Measurements from ENCODE around the gene ZFR.

DNA sequence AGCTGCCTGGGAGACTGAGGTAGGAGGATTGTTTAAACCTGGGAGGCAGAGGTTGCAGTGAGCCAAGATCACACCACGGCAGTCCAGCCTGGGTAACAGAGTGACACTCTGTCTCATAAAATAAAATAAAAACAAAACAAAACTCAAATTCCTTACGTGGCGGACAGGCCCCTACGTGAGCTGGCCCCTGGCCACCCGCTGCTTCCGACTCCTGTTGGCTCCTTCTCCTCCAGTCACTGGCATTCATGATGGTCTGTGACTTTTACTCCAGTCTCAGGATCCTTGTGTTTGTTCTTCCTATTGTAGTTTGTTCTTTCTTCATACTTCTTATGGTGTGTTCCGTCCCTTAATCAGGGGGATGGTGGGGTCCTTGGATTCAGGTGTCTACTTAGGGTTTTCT lies 28.5 kb upstream of the ZFR start:
- TF ChIP-seq, protein P1, sequence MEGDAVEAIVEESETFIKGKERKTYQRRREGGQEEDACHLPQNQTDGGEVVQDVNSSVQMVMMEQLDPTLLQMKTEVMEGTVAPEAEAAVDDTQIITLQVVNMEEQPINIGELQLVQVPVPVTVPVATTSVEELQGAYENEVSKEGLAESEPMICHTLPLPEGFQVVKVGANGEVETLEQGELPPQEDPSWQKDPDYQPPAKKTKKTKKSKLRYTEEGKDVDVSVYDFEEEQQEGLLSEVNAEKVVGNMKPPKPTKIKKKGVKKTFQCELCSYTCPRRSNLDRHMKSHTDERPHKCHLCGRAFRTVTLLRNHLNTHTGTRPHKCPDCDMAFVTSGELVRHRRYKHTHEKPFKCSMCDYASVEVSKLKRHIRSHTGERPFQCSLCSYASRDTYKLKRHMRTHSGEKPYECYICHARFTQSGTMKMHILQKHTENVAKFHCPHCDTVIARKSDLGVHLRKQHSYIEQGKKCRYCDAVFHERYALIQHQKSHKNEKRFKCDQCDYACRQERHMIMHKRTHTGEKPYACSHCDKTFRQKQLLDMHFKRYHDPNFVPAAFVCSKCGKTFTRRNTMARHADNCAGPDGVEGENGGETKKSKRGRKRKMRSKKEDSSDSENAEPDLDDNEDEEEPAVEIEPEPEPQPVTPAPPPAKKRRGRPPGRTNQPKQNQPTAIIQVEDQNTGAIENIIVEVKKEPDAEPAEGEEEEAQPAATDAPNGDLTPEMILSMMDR (IDR thresholded peaks at IDR 0.05) = no peak
- TF ChIP-seq GABPA (IDR thresholded peaks at IDR 0.05; ENCODE audit: low read depth) (no peak), YY1 (IDR thresholded peaks at IDR 0.05; ENCODE audit: low read depth) (no peak), POLR2AphosphoS5 (IDR thresholded peaks at IDR 0.05; ENCODE audit: low read depth, low read length) (no peak)
